HG03135 (cell line): ENCODE data around the gene THRA.

ENCODE experiments used
- ATAC-seq: cut with Tn5 transposase; IDR thresholded peaks from one replicate; pipeline ENCODE4 v1.9.1; 2021; ENCODE audit warnings: mild to moderate bottlenecking, moderate library complexity; ENCODE audit not compliant: unreplicated experiment

The THRA gene

DNA sequence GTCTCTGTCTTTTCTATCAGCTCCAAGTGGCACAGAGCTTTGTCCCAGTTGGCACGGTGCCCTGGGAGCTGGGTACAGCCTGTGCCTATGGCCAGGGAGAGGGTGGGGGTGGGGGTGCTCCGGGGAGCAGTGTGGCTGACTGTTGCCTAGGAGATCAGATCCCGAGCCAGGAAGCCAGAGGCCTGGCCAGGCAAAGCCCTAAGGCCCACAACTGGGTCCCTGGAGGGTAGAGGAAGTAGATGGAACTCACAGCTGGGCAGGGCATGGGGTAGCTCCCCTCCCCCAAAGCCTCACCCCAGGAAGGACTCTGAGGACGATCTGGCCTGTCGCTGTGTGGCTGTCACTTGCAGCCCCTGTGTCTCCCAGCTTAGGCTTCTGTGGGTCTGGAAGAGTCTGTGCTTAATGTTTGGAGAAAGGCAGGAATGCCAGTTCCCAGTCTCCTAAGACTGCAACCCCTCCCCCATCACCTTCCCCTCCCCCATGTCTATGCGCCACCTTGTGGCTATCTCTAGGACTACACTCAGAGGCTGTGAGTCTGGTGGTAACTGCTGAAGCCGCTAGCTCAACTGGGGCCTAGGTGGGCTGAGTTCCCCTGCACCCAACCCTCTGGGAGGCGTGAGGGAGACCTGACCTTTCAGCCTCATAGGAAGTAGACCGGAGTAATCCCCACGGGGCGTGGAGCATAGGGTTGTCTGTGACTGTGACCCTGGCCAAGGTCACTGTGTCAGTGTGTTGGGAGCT is 12.6 kb downstream of the THRA start:
- ATAC-seq, result no peak

DNA sequence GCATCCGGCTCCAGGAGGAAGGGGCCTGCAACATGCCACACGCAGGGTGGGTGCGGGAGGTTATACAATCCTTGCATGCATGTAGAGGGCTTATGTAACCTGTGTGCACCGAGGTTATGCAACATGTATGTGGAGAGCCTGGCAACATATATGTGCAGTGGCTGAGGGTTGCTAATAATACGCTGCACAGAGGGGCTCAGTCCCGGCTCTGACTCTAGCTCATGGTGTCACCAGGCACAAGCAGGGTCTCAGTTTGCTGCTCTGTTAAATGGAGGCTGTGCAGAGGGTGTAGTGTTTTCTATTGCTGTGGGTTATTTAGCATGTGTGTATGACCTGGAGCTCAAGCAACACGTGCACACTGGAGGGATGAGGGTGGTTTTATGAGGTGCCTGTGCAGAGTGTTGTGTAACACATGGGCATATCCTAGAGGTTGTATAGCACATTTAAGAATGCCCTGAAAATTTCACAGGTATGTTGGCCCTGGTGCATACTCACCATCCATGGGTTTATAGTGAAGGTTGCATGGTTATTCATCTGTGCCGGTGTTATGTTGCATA is 13.3 kb downstream of the THRA start:
- no peak for ATAC-seq

DNA sequence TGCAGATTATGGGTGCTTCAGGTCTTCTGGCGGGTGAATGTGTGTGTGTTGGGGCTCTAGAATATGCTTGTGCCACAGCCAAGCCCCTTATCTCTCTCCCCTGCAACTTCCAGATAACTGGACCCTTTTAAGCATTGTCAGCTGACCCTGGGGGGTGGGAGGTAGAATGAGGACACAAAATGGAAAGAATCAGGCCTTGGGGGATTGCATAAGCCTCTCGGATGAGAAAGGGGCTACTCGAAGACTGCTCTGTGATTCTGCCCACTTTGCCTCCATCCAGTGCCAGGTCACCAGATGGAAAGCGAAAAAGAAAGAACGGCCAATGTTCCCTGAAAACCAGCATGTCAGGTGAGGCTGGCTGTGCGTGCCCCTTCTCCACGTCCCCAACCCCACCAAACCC is 13.8 kb downstream of the THRA start:
- no peak for ATAC-seq

DNA sequence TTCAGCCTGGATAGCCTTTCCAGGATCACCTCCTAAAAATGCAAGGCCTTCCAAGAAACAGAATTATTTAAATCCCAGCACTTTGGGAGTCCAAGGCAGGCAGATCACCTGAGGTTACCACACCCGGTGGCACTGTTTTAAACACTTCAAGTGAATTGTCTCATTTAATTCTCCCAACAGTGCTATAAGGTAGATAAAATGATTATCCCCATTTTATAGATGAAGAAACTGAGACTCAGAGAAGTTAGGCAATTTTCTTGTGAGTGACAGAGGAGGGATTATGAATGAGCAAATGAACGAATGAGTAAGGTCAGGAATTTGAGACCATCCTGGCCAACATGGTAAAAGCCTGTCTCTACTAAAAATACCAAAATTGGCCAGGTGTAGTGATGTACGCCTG is 16.8 kb downstream of the THRA start:
- ATAC-seq, result no peak

- ATAC-seq, result no peak
Observed at GRCh38 chr17:40084477-40084876, 21.7 kb downstream of the THRA start.

DNA sequence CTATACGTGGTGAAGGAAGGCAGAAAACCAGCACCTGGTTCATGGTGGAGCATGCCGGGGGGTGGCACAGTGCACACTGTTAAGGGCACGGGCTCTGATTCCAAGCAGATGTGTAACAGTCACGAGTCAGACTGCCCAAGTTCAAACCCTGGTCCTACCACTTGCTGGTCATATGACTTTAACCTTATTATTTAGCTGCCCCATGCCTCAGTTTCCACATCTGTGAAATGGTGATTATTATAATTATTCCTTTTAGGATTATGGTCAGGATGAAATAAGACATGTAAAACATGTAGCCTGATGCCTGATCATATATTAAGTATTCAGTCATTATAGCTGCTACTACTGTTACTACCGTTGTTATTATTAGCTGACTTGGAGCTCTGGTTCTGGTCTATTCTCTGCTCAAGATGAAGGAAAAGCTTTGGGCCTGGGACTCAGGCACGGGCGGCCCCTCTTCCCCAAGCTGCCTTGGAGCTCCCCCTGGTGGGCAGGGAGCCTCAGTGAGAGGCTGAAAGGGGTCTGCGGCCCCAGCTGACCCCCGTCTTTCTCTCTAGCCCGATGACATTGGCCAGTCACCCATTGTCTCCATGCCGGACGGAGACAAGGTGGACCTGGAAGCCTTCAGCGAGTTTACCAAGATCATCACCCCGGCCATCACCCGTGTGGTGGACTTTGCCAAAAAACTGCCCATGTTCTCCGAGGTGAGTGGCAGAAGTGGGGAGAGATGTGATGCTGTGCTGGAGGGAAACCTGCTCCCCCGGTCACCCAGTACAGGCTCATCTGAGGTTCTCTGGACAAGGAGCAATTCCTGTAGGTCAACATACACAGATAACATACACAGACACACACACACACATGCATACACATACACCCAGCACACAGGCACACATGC is 23.6 kb downstream of the THRA start:
- ATAC-seq, result no peak

GRCh38 chr17:40087049-40087794 is 24.5 kb downstream of the THRA start:
- ATAC-seq, result no peak

DNA sequence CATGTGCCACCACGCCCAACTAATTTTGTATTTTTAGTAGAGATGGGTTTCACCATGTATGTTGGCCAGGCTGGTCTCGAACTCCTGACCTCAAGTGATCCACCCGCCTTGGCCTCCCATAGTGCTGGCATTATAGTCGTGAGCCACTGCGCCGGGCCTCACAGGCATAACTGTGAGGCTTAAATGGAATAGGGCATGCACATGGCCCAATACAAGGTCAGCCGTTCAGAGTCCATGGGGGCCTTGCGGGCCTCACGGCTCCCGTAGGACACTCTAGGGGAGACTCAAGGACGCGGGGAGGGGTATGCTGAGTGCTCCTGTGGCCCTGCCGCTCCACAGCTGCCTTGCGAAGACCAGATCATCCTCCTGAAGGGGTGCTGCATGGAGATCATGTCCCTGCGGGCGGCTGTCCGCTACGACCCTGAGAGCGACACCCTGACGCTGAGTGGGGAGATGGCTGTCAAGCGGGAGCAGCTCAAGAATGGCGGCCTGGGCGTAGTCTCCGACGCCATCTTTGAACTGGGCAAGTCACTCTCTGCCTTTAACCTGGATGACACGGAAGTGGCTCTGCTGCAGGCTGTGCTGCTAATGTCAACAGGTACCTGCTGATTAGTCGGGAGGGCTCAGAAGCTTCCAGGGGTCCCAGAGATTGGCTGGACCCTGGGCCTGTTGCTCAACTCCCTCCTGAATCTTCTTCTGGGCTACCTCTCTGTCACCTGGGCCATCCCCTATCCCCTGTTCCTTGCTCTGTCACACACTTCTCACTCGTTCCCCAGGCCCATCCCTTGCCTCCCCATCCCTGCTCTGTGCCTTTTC is 25.3 kb downstream of the THRA start:
- ATAC-seq, result no peak

DNA sequence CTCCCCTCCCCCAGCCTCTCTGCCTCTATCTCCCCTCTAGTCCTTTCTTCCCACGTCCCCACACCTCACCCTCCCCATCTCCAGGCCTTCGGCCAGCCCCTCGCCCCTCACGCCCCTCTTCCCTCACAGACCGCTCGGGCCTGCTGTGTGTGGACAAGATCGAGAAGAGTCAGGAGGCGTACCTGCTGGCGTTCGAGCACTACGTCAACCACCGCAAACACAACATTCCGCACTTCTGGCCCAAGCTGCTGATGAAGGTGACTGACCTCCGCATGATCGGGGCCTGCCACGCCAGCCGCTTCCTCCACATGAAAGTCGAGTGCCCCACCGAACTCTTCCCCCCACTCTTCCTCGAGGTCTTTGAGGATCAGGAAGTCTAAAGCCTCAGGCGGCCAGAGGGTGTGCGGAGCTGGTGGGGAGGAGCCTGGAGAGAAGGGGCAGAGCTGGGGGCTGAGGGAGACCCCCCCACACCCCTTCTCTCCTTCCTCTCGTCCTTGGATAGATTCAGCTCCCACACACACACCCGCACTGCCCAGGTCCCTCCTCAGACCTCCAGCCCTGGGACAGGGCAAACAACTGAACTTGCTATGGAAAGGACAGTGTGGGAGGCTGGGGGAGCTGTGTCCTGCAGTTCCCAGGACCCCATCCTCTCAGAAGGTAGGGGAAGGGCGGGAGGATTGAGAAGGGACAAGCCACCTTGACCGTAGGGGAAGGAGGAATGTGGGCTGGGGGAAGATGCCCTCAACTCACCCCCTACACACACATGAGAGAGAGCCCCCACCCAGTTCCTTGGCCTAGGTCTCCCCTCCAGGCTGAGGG is 26.5 kb downstream of the THRA start:
- ATAC-seq, result no peak

DNA sequence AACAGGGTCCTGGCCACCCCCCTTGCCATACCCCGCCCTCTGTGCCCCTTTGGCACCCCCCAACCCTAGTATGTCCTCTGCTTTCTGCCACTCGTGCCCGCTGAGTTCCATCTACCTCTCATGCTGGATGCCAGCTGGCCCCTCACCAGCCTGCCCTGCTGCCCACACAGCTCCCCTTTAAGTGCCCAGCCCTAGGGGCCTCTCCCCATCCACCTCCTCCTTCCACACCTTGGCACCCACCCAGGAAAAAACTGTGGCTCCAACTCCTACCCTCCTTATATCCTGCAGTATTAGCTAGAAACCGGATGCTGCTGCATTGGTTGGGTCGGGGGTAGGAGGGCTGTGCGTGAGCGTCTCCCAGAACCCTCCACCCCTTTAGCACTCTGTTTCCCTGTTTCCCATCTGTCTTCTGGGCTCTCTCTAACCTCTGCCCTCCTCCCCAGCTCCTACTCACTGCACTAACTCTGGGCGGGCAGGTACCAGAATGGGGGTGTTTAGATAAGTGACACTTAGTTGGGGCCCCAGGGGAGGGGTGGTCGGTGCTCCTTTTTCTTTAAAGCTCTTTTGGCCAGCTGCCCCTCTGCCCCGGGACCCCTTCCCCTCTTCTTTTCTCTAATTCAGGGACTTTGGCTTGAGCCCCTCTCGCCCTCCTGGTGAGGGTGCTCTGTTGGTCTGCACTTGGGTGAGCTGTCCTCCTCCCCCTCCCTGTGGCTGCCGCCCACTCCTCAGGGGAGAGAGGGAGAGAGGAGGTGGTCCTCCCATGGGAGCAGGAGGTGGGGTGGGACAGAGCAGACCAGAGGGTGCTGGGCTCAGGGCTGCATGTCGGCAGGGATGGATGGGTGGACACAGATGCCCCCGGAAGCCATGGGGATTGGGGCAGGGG is 27.7 kb downstream of the THRA start:
- ATAC-seq, result no peak

DNA sequence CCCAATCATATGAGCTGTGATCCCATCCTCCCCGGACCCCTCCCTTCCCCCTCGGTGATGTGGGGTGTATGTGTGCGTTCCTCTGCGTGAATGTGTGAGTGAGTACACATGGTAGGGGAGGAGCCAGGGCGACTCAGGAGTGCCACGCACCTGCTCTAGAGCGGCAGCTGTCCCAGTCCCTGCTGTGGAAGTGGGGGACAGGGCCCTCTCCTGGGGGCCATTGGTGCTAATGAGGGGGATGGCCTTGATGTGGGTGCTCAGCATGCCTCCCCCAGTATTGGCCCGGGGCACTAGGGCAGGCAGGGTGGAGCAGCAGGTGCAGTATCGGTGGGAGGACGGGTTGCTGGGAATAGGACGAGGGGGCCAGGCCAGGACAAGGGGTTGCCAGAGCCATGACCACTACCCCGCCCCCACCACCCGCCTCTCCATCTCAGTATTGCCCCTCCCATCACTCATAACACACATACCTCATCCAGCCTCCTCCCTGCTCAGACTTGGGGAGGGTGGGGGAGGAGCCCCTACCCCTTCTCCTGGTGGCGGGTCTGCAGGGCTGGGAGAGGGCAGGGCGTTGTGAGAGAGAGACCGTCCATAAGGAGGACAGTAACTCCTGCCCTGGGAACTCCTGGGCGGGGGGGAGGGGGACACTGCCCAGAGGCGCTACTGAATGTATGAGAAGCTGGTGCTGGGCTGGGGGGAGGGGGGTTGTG is 29.1 kb downstream of the THRA start:
- no peak for ATAC-seq

- no peak for ATAC-seq
Observed at GRCh38 chr17:40092581-40092980, 29.8 kb downstream of the THRA start.

DNA sequence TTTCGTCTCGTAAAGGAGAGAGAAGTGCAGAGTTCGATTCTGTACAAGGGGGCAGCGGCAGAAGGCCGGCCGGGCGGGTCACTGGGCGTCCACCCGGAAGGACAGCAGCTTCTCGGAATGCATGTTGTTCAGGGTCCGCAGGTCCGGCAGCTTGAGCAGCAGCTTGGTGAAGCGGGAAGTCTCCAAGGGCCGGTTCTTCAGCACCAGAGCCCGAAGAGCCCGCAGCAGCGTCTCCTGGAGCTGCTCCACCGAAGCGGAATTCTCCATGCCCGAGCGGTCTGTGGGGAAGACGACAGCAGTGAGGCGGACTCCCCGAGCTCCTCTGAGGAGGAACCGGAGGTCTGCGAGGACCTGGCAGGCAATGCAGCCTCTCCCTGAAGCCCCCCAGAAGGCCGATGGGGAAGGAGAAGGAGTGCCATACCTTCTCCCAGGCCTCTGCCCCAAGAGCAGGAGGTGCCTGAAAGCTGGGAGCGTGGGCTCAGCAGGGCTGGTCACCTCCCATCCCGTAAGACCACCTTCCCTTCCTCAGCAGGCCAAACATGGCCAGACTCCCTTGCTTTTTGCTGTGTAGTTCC is 30.3 kb downstream of the THRA start:
- no peak for ATAC-seq

DNA sequence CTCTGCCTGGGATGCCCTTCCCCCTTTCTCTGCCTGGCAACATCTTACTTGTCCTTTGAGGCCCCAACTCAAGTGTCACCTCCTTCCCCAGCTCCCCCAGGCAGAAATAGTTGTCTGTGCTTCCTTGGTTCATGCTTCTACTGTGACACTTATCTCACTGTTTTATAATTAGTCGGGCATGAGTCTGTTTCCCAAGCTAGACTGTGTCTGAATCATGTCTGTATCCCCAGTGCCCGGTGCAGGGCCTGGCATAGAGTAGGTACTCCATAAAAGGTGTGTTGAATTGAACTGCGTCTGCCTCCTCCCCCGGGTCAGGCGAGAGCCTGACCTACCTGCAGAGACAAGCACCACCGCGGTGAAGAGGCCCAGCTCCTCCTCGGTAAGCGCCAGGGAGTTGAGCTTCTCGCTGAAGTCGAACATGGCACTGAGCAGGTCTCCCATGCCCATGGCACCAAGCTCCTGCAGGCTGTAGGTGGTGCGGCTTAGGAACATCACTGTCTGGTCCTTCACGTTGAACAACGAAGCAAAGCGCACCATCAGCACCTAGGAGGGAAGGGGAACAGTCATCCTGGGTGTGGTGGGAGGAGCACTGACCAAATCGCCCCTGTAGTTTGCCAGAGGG is 30.9 kb downstream of the THRA start:
- no peak for ATAC-seq

GRCh38 chr17:40094874-40095273 is 32.1 kb downstream of the THRA start:
- ATAC-seq, result no peak

- ATAC-seq, result no peak
Observed at GRCh38 chr17:40095351-40095943, 32.7 kb downstream of the THRA start.
